GM23248 (cell line): ENCODE results near the gene POM121. TPM values are rescaled to one million over a fixed set of nuclear protein-coding genes. Genes with fewer than 3 reads are reported as not detected.
"Not testable (repeated sequence)": the region's sequence is repeated elsewhere in the genome, so short reads cannot be mapped to it uniquely, and the experiment has no call there.

Experiments
- DNase-seq: peaks from one replicate; pipeline ENCODE4 v3.0.0-alpha.2; 2015
- H2AFZ ChIP-seq: fragments of 200-600 bp; sonication (generic); 2 replicates; pipeline ENCODE4 v1.6.1; 2016; ENCODE audit warnings: antibody characterized with exemption
- H3F3A ChIP-seq: fragments of 200-600 bp; sonication (generic); 2 replicates; pipeline ENCODE4 v1.6.1; 2016; ENCODE audit warnings: mild to moderate bottlenecking, antibody characterized with exemption, mixed run types; ENCODE audit not compliant: insufficient read depth
- H3K27ac ChIP-seq: fragments of 200-600 bp; sonication (generic); 2 replicates; pipeline ENCODE4 v1.5.1; 2016; ENCODE audit warnings: mild to moderate bottlenecking
- H3K27me3 ChIP-seq: fragments of 200-600 bp; sonication (generic); replicated peaks from 2 replicates; pipeline ENCODE4 v1.6.1; 2016; ENCODE audit warnings: mild to moderate bottlenecking; ENCODE audit not compliant: insufficient read depth
- H3K36me3 ChIP-seq: fragments of 200-600 bp; sonication (generic); 2 replicates; pipeline ENCODE4 v1.6.1; 2016; ENCODE audit warnings: low read depth, mild to moderate bottlenecking
- H3K4me1 ChIP-seq: fragments of 200-600 bp; sonication (generic); 2 replicates; pipeline ENCODE4 v1.6.1; 2016; ENCODE audit warnings: mild to moderate bottlenecking; ENCODE audit not compliant: insufficient read depth
- H3K4me2 ChIP-seq: fragments of 200-600 bp; sonication (generic); one replicate; pipeline ENCODE4 v1.6.1; 2016; ENCODE audit warnings: mild to moderate bottlenecking; ENCODE audit not compliant: unreplicated experiment
- H3K4me3 ChIP-seq: fragments of 200-600 bp; sonication (generic); 2 replicates; pipeline ENCODE4 v1.5.1; 2016; ENCODE audit warnings: mild to moderate bottlenecking
- H3K79me2 ChIP-seq: fragments of 200-600 bp; sonication (generic); 2 replicates; pipeline ENCODE4 v1.6.1; 2016; ENCODE audit warnings: mild to moderate bottlenecking; ENCODE audit not compliant: insufficient read depth
- H3K9ac ChIP-seq: fragments of 200-600 bp; sonication (generic); 2 replicates; pipeline ENCODE4 v1.6.1; 2016; ENCODE audit warnings: mild to moderate bottlenecking
- H3K9me2 ChIP-seq: fragments of 200-600 bp; sonication (generic); 2 replicates; pipeline ENCODE4 v1.6.1; 2016; ENCODE audit warnings: mixed run types, mild to moderate bottlenecking, moderate library complexity; ENCODE audit not compliant: insufficient read depth
- H3K9me3 ChIP-seq: fragments of 200-600 bp; sonication (generic); one replicate; pipeline ENCODE4 v1.6.1; 2017; ENCODE audit warnings: low read depth
- H4K20me1 ChIP-seq: fragments of 200-600 bp; sonication (generic); 2 replicates; pipeline ENCODE4 v1.6.0; 2016; ENCODE audit not compliant: insufficient read depth
- EZH2 ChIP-seq: fragments of 200-600 bp; sonication (generic); IDR thresholded peaks from 2 replicates; pipeline ENCODE4 v1.6.1; 2018; ENCODE audit warnings: antibody characterized with exemption, mild to moderate bottlenecking; ENCODE audit not compliant: insufficient read depth, poor library complexity, severe bottlenecking
- EZH2phosphoT487 ChIP-seq: fragments of 200-600 bp; sonication (generic); IDR thresholded peaks from 2 replicates; pipeline ENCODE4 v1.6.1; 2018; ENCODE audit warnings: antibody characterized with exemption, moderate library complexity, mild to moderate bottlenecking, low read depth; ENCODE audit not compliant: insufficient read depth
- WGBS, 2 experiments: methylation state at CpG; one replicate each; pipeline ENCODE4 v1.1.6; 2015 to 2017; ENCODE audit warnings: low lambda C conversion rate in 2 of 2, low coverage in 1 of 2; ENCODE audit errors: missing lambda C conversion rate in 2 of 2; 5-methylcytosine and 5-hydroxymethylcytosine counted together
- in situ Hi-C: fragments of 300-500 bp; cut with MboI; formaldehyde crosslinking; loops from 2 replicates; pipeline ENCODE4 v1.15.0; 2020
- polyA plus RNA-seq: library from polyadenylated mRNA; unstranded; fragments of >200 nt; fragmentation: Nextera tagmentation; extraction: Ambion mirVana; gene quantifications from 2 replicates; pipeline ENCODE4 v1.2.1, GENCODE V29; 2016
- total RNA-seq: library from RNA; depleted of rRNA; stranded (reverse); fragments of >200 nt; shearing (Covaris generic); gene quantifications from 2 replicates; pipeline ENCODE4 v1.2.3, GENCODE V29; 2014; rRNA removed

POM121 gene
- total RNA-seq: 4.9 and 6.5 TPM in 2 replicates
- polyA plus RNA-seq: 13.2 and 13.3 TPM in 2 replicates

- no peak for TF ChIP-seq EZH2
- TF ChIP-seq EZH2phosphoT487: no peak
- peak within 1 kb of the TSS; percentile 95 for H3K4me2 ChIP-seq
- H3K4me1 ChIP-seq: peaks cover 9% of the 10 kb centered on the region; the same call in 1 of the 2 replicates
- peaks cover 13% of the 10 kb centered on the region for H3F3A ChIP-seq
- H3K9ac ChIP-seq: peak within 1 kb of the TSS; percentile 99
- H3K4me3 ChIP-seq: peak within 1 kb of the TSS; percentile 99
- H3K27ac ChIP-seq: peak within 1 kb of the TSS; percentile 95
- peak; percentile 93 for DNase-seq
- H3K9me3 ChIP-seq: no peaks in the 10 kb centered on the region
- H3K9me2 ChIP-seq: no peaks in the 10 kb centered on the region
- peaks cover 37% of the 10 kb centered on the region for H3K36me3 ChIP-seq
- peak within 1 kb of the TSS; percentile 95 for H2AFZ ChIP-seq
- H3K27me3 ChIP-seq: no peaks in the 10 kb centered on the region
- in situ Hi-C loops: no loop called here
- H3K79me2 ChIP-seq: peaks cover 90% of the 10 kb centered on the region
- no peaks in the 10 kb centered on the region for H4K20me1 ChIP-seq
- WGBS, 2 experiments: 1% methylated on average over 58 to 82 of the region's 91 CpGs
Measured at GRCh38 chr7:72924733-72925545, at the start of gene POM121. TSS of gene POM121 (plus strand) at chr7:72925095. CDS start at chr7:72925122, 27 bp downstream.

GRCh38 chr7:72879079-72879736 lies 45.7 kb upstream of the POM121 start:
- H3K9me2 ChIP-seq, H3K4me1 ChIP-seq, H4K20me1 ChIP-seq, in situ Hi-C loops, H3K36me3 ChIP-seq, H3K9me3 ChIP-seq, H3F3A ChIP-seq, H3K27me3 ChIP-seq: not testable (repeated sequence)
- peak overlapping the region; percentile 93 for H3K4me2 ChIP-seq
- peak overlapping the region; percentile 83 for H3K4me3 ChIP-seq
- peak overlapping the region; percentile 96 for H3K9ac ChIP-seq
- peak; percentile 88 for DNase-seq
- peaks cover 41% of the 10 kb centered on the region for H3K79me2 ChIP-seq
- 0 to 1% methylated on average over 41 to 48 of the region's 59 CpGs for WGBS, 2 experiments
- H3K27ac ChIP-seq: peak overlapping the region; percentile 90
- peak overlapping the region; percentile 92 for H2AFZ ChIP-seq

DNA sequence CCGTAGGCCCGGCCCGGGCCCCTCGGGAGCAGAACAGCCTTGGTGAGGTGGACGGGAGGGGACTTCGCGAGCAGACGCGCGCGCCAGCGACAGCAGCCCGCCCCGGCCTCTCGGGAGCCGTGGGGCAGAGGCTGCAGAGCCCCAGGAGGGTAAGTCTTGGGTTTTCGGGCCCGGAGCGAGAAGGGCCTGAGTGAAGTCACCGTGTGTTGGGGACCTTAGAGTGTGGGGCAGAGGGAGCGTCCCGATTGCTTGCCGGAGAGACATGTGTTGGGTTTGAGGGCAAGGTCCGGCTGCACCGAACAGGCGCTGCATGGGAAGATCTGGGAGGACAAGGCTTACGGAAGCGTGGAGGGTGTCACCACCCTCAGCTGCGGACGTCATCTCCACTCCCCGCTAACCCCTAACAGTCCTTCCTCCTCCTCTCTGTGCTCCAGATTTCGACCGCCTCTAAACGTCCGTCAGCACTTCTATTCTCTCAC lies 45.1 kb upstream of the POM121 start:
- H3K4me1 ChIP-seq, H3K36me3 ChIP-seq, H3K9me2 ChIP-seq, H3F3A ChIP-seq, H3K9me3 ChIP-seq, in situ Hi-C loops, H4K20me1 ChIP-seq, H3K27me3 ChIP-seq: not testable (repeated sequence)
- peak overlapping the region; percentile 83 for H3K4me3 ChIP-seq
- peak; percentile 82 for DNase-seq
- 0 to 1% methylated on average over 31 to 35 of the region's 35 CpGs for WGBS, 2 experiments
- H3K9ac ChIP-seq: peak overlapping the region; percentile 96
- peak overlapping the region; percentile 93 for H3K4me2 ChIP-seq
- peak overlapping the region; percentile 51 for H2AFZ ChIP-seq
- peaks cover 47% of the 10 kb centered on the region for H3K79me2 ChIP-seq
- peak overlapping the region; percentile 90 for H3K27ac ChIP-seq

DNA sequence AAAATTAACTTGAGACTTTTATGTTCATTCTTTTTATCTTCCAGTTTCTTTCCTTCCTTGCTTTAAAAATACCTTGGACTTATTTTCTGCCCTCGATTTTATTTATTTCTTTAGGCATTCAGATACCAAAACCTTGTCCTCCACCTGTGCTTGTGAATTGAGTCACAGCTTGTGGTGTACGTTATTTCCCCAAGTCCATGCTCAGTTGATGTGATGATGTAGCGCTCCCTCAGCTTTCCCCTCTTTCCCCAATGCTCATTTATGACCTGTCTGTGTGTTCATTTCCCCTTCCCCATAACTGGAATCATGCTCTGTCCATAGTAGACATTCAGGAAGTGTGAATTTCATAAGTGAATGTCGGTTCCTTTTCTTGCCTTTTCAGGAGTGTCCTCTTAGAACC lies 33.1 kb upstream of the POM121 start:
- H3K9me2 ChIP-seq, H3K4me2 ChIP-seq, H3K4me1 ChIP-seq, H3K9ac ChIP-seq, H3K27ac ChIP-seq, H3K4me3 ChIP-seq, DNase-seq, H3F3A ChIP-seq, H4K20me1 ChIP-seq, H3K27me3 ChIP-seq, H2AFZ ChIP-seq, H3K9me3 ChIP-seq, in situ Hi-C loops, H3K36me3 ChIP-seq: not testable (repeated sequence)
- 79% methylated on average over 4 of the region's 4 CpGs for WGBS, 2 experiments
- H3K79me2 ChIP-seq: peaks cover 79% of the 10 kb centered on the region

GRCh38 chr7:72904740-72905139 lies 20.2 kb upstream of the POM121 start:
- Histone ChIP-seq H3K36me3 (peaks cover 14% of the 10 kb centered on the region; the same call in 1 of the 2 replicates), H3K79me2 (peaks cover 99% of the 10 kb centered on the region)
- H3K27me3 ChIP-seq, H3F3A ChIP-seq, H3K4me1 ChIP-seq, DNase-seq, H3K9me2 ChIP-seq, H4K20me1 ChIP-seq, in situ Hi-C loops, H3K9ac ChIP-seq, H2AFZ ChIP-seq, H3K27ac ChIP-seq, H3K9me3 ChIP-seq, H3K4me3 ChIP-seq, H3K4me2 ChIP-seq: not testable (repeated sequence)
- 98 to 100% methylated on average over 6 of the region's 6 CpGs for WGBS, 2 experiments

DNA sequence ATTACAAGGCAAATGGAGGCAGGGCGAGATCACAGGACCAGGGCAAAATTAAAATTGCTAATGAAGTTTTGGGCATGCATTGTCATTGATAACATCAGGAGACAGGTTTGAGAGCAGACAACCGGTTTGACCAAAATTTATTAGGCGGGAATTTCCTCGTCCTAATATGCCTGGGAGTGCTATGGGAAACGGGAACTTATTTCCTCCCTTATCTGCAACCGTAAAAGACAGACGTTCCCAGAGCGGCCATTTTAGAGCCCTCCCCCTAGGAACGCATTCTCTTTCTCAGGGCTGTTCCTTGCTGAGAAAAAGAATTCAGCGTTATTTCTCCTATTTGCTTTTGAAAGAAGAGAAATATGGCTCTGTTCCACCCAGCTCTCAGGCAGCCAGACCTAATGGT lies 16.5 kb upstream of the POM121 start:
- H3K4me2 ChIP-seq, H3K27me3 ChIP-seq, H3K9me3 ChIP-seq, H3K27ac ChIP-seq, H3K4me1 ChIP-seq, H3K9ac ChIP-seq, H3K9me2 ChIP-seq, H3F3A ChIP-seq, H2AFZ ChIP-seq, DNase-seq, H3K36me3 ChIP-seq, H3K4me3 ChIP-seq, H4K20me1 ChIP-seq, in situ Hi-C loops: not testable (repeated sequence)
- 81 to 82% methylated on average over 10 of the region's 10 CpGs for WGBS, 2 experiments
- peaks cover 85% of the 10 kb centered on the region for H3K79me2 ChIP-seq

- H3K4me3 ChIP-seq, H3K36me3 ChIP-seq, H3K9ac ChIP-seq, H2AFZ ChIP-seq, DNase-seq, H3K4me1 ChIP-seq, H3K27ac ChIP-seq, H3F3A ChIP-seq, H3K9me2 ChIP-seq, H3K9me3 ChIP-seq, H4K20me1 ChIP-seq, in situ Hi-C loops, H3K4me2 ChIP-seq, H3K27me3 ChIP-seq: not testable (repeated sequence)
- peaks cover 78% of the 10 kb centered on the region for H3K79me2 ChIP-seq
- 92 to 96% methylated on average over 9 to 11 of the region's 12 CpGs for WGBS, 2 experiments
Measured at GRCh38 chr7:72911395-72911794, 13.5 kb upstream of the POM121 start.
